HG02642 (cell line): ENCODE measurements around the gene UBR7.

Experiments used
- ATAC-seq: cut with Tn5 transposase; IDR thresholded peaks from one replicate; pipeline ENCODE4 v1.9.1; 2021; ENCODE audit warnings: mild to moderate bottlenecking; ENCODE audit not compliant: unreplicated experiment, poor library complexity

Gene UBR7

GRCh38 chr14:93240678-93241000 lies 33.6 kb downstream of the UBR7 start:
- ATAC-seq, result no peak

GRCh38 chr14:93245764-93246420 lies 38.8 kb downstream of the UBR7 start:
- no peak for ATAC-seq

GRCh38 chr14:93246534-93246933 lies 39.5 kb downstream of the UBR7 start:
- no peak for ATAC-seq

GRCh38 chr14:93249128-93249831 lies 42.2 kb downstream of the UBR7 start:
- ATAC-seq, result no peak

GRCh38 chr14:93262446-93262845 lies 55.4 kb downstream of the UBR7 start:
- no peak for ATAC-seq

GRCh38 chr14:93263416-93263815 lies 56.4 kb downstream of the UBR7 start:
- ATAC-seq, result no peak

GRCh38 chr14:93266127-93266526 lies 59.1 kb downstream of the UBR7 start:
- no peak for ATAC-seq

- ATAC-seq, result no peak
Observed at GRCh38 chr14:93267149-93267711, 60.2 kb downstream of the UBR7 start.

GRCh38 chr14:93268406-93268805 lies 61.4 kb downstream of the UBR7 start:
- ATAC-seq, result no peak

GRCh38 chr14:93269341-93270068 lies 62.4 kb downstream of the UBR7 start:
- ATAC-seq, result no peak

GRCh38 chr14:93271111-93271510 lies 64.1 kb downstream of the UBR7 start:
- no peak for ATAC-seq

GRCh38 chr14:93274055-93274806 lies 67.2 kb downstream of the UBR7 start:
- no peak for ATAC-seq

GRCh38 chr14:93276031-93276716 lies 69.1 kb downstream of the UBR7 start:
- ATAC-seq, result no peak
